ENCODE results near the gene REEP6.

Gene REEP6

DNA sequence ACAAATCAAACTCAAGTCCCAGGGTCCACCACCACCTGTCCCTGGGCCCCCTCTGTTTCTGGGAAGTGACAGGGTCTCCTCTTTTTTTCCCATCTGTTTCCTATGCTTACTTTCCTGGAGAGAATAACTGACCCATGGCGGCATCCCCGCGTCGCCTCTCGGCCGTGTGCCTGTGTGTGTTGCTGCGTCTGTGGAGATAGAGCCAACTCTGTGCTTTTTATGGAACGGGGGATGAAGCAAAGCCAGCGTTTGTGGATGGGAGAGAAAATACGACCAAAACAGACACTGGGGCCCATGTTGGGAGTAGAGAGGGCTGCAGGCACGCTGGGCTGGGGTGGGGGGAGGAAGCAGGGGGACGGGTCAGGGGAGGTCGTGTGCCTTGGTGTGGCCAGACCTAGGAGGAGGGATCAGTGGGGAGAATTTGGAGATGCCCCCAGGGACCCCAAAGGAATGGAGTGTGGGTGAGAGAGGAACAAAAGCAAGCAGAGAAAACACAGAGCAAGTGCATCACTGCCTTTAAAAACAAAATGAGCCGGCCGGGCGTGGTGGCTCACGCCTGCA, 49.5 kb downstream of the REEP6 start:
- in situ Hi-C loops (cut with MboI; ENCODE audit: low sequenced_read_pairs) = loop anchor here (25.0 kb wide), 1 partner anchor 272 kb away; the partner anchor contains the start of gene ATP8B3

Data from HL-60/S4 treated with phorbol 12-myristate 13-acetate at 8.2 ng/mL for 4 days and 3 days (cell line).